ENCODE measurements around the gene PDE7B.

- TF ChIP-seq POLR2AphosphoS5 (IDR thresholded peaks at IDR 0.05; ENCODE audit: low read depth, low read length) (no peak), TAF1 (IDR thresholded peaks at IDR 0.05; ENCODE audit: borderline replicate concordance, insufficient read depth, low read length) (no peak), SIN3A (IDR thresholded peaks at IDR 0.05; ENCODE audit: borderline replicate concordance, insufficient read depth, low read length) (no peak), FOXP2 (optimal IDR thresholded peaks at IDR 0.05; ENCODE audit: borderline replicate concordance, extremely low read depth, extremely low read length, insufficient read depth) (no peak)
- TF ChIP-seq, protein P1, sequence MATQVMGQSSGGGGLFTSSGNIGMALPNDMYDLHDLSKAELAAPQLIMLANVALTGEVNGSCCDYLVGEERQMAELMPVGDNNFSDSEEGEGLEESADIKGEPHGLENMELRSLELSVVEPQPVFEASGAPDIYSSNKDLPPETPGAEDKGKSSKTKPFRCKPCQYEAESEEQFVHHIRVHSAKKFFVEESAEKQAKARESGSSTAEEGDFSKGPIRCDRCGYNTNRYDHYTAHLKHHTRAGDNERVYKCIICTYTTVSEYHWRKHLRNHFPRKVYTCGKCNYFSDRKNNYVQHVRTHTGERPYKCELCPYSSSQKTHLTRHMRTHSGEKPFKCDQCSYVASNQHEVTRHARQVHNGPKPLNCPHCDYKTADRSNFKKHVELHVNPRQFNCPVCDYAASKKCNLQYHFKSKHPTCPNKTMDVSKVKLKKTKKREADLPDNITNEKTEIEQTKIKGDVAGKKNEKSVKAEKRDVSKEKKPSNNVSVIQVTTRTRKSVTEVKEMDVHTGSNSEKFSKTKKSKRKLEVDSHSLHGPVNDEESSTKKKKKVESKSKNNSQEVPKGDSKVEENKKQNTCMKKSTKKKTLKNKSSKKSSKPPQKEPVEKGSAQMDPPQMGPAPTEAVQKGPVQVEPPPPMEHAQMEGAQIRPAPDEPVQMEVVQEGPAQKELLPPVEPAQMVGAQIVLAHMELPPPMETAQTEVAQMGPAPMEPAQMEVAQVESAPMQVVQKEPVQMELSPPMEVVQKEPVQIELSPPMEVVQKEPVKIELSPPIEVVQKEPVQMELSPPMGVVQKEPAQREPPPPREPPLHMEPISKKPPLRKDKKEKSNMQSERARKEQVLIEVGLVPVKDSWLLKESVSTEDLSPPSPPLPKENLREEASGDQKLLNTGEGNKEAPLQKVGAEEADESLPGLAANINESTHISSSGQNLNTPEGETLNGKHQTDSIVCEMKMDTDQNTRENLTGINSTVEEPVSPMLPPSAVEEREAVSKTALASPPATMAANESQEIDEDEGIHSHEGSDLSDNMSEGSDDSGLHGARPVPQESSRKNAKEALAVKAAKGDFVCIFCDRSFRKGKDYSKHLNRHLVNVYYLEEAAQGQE (IDR thresholded peaks at IDR 0.05; ENCODE audit: insufficient read depth in 1 of 2, low read depth in 2 of 2, low read length in 2 of 2), result no peak
These were observed 308.7 kb downstream of the PDE7B start for GRCh38 chr6:136160250-136160649.

Data from PFSK-1 (cell line).